RWPE2 (cell line): ENCODE results near the gene HERPUD1.
A peak's percentile ranks its signal among the peaks of the same experiment; 100 is the strongest.

Source experiments
- ATAC-seq: fragments of 200-7000 bp; cut with Tn5 transposase; 3 replicates; pipeline ENCODE4 v1.9.1; 2021; ENCODE audit warnings: low read depth
- DNase-seq: peaks from one replicate; pipeline ENCODE4 v3.0.0-alpha.2; 2020; ENCODE audit warnings: low spot score
- H3K27ac ChIP-seq: fragments of 450-650 bp; 2 replicates; pipeline ENCODE4 v1.5.1; 2017; ENCODE audit warnings: mild to moderate bottlenecking; ENCODE audit not compliant: poor library complexity, severe bottlenecking
- H3K27me3 ChIP-seq: fragments of 250-450 bp; sonication (Bioruptor Pico); 2 replicates; pipeline ENCODE4 v1.5.1; 2021; ENCODE audit warnings: mild to moderate bottlenecking, moderate library complexity; ENCODE audit not compliant: insufficient read depth, poor library complexity, severe bottlenecking
- H3K36me3 ChIP-seq: fragments of 250-450 bp; sonication (Bioruptor Pico); 2 replicates; pipeline ENCODE4 v1.5.1; 2020; ENCODE audit warnings: low read depth, mild to moderate bottlenecking, moderate library complexity
- H3K4me1 ChIP-seq: fragments of 250-450 bp; sonication (Bioruptor Pico); 2 replicates; pipeline ENCODE4 v1.5.1; 2021; ENCODE audit warnings: mild to moderate bottlenecking, moderate library complexity; ENCODE audit not compliant: insufficient read depth, poor library complexity, severe bottlenecking
- H3K4me3 ChIP-seq: fragments of 250-450 bp; sonication (Bioruptor Pico); 2 replicates; pipeline ENCODE4 v1.5.1; 2021; ENCODE audit warnings: mild to moderate bottlenecking, moderate library complexity; ENCODE audit not compliant: severe bottlenecking
- H3K9me3 ChIP-seq: fragments of 250-450 bp; sonication (Bioruptor Pico); 2 replicates; pipeline ENCODE4 v1.5.1; 2021; ENCODE audit warnings: mild to moderate bottlenecking, moderate library complexity; ENCODE audit not compliant: severe bottlenecking
- TF ChIP-seq, protein P1 (sequence below): fragments of 450-650 bp; IDR thresholded peaks from one replicate; pipeline ENCODE4 v1.5.1; 2017; ENCODE audit warnings: mild to moderate bottlenecking, moderate library complexity; ENCODE audit not compliant: poor library complexity, severe bottlenecking

The HERPUD1 gene

DNA sequence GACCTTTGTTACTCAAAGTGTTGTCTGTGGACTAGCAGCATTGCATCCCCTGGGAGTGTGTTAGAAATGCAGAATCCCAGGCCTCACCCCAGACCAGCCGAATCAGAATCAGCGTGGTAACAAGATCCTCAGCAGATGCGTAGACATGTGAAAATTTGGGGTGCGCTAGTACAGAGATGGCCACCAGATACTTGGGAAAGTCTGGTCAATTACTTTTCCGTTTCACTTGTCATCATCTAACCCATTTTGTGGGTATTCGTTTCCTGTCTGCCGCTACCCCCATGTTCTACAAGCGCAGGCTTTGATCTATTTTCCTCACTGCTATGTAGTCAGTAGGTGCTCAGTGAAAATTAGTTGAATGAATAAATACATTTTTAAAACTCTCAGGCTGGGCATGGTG lies 33.1 kb upstream of the HERPUD1 start:
- H3K27me3 ChIP-seq, result no peaks in the 10 kb centered on the region
- TF ChIP-seq, protein P1, sequence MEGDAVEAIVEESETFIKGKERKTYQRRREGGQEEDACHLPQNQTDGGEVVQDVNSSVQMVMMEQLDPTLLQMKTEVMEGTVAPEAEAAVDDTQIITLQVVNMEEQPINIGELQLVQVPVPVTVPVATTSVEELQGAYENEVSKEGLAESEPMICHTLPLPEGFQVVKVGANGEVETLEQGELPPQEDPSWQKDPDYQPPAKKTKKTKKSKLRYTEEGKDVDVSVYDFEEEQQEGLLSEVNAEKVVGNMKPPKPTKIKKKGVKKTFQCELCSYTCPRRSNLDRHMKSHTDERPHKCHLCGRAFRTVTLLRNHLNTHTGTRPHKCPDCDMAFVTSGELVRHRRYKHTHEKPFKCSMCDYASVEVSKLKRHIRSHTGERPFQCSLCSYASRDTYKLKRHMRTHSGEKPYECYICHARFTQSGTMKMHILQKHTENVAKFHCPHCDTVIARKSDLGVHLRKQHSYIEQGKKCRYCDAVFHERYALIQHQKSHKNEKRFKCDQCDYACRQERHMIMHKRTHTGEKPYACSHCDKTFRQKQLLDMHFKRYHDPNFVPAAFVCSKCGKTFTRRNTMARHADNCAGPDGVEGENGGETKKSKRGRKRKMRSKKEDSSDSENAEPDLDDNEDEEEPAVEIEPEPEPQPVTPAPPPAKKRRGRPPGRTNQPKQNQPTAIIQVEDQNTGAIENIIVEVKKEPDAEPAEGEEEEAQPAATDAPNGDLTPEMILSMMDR, result no peak
- DNase-seq (no peak), ATAC-seq (no peak)
- H3K4me1 ChIP-seq, result no peaks in the 10 kb centered on the region
- no peaks in the 10 kb centered on the region for H3K9me3 ChIP-seq
- H3K36me3 ChIP-seq, result no peaks in the 10 kb centered on the region
- H3K4me3 ChIP-seq, result no peak overlapping the region
- no peak overlapping the region for H3K27ac ChIP-seq

- H3K4me3 ChIP-seq, result no peak overlapping the region
- ATAC-seq (no peak), DNase-seq (no peak)
- H3K9me3 ChIP-seq, result no peaks in the 10 kb centered on the region
- no peaks in the 10 kb centered on the region for H3K36me3 ChIP-seq
- TF ChIP-seq, protein P1, result no peak
- no peaks in the 10 kb centered on the region for H3K4me1 ChIP-seq
- no peak overlapping the region for H3K27ac ChIP-seq
- H3K27me3 ChIP-seq, result no peaks in the 10 kb centered on the region
Measured at GRCh38 chr16:56903866-56904265, 28.1 kb upstream of the HERPUD1 start.

DNA sequence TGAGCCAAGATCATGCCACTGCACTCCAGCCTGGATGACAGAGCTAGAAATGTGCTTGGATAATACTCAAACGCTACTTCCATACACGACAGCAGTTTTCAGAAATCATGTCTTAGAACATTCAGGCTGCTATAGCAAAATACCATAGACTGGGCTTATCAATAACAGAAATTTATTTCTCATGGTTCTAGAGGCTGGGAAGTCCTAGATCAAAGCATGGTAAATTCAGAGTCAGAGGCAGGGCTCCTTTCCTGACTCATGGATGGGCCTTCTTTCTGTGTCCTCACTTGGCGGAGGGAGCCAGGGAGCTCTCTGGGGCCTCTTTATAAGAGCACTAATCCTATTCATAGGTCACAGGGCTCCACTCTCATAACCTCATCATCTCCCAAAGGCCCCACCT lies 24.5 kb upstream of the HERPUD1 start:
- no peak overlapping the region for H3K27ac ChIP-seq

DNA sequence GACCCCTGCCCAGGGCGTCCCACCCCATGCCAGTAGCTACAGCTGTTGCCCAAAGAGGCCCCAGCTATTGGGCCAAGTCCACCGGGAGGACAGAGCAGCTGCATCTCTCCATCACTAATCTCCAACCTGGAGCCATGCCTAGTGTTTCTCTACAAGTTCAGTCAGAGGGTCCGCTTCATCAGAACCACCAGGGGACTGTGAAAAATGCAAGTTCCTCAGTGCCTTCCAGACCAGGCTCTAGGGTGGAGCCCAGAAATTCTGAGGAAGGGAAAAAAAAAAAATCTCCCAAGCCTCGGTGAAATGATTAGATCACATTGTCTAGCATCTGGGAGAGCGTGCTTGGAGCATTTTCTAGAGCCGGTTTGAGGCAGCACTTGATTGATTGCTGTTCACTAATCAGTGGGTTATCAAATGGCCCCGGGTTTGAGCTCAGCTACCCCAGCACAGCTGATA lies 22.4 kb upstream of the HERPUD1 start:
- Histone ChIP-seq H3K4me3 (no peak overlapping the region), H3K27me3 (no peaks in the 10 kb centered on the region), H3K4me1 (peaks cover 38% of the 10 kb centered on the region), H3K36me3 (no peaks in the 10 kb centered on the region), H3K9me3 (no peaks in the 10 kb centered on the region), H3K27ac (peak overlapping the region; percentile 91)
- ATAC-seq (no peak), DNase-seq (no peak)
- TF ChIP-seq, protein P1, result no peak

More for the DNA sequence above, 24.5 kb upstream of the HERPUD1 start:
- H3K4me3 ChIP-seq, result no peak overlapping the region
- no peaks in the 10 kb centered on the region for H3K36me3 ChIP-seq
- H3K27me3 ChIP-seq, result no peaks in the 10 kb centered on the region
- DNase-seq (no peak), ATAC-seq (no peak)
- TF ChIP-seq, protein P1, result no peak
- no peaks in the 10 kb centered on the region for H3K9me3 ChIP-seq
- H3K4me1 ChIP-seq, result peaks cover 26% of the 10 kb centered on the region

- no peak overlapping the region for H3K4me3 ChIP-seq
- DNase-seq, result no peak
- no peaks in the 10 kb centered on the region for H3K9me3 ChIP-seq
- peaks cover 38% of the 10 kb centered on the region for H3K4me1 ChIP-seq
- TF ChIP-seq, protein P1, result no peak
- H3K27ac ChIP-seq, result peak overlapping the region; percentile 91
- H3K27me3 ChIP-seq, result no peaks in the 10 kb centered on the region
- H3K36me3 ChIP-seq, result no peaks in the 10 kb centered on the region
- ATAC-seq, result no peak
Measured at GRCh38 chr16:56910112-56910511, 21.8 kb upstream of the HERPUD1 start.
